Hepatocyte (in vitro differentiated cells): ENCODE results near the gene RECQL.

ENCODE experiments used
- EZH2 ChIP-seq: fragments of 200-600 bp; sonication (generic); IDR thresholded peaks from 2 replicates; pipeline ENCODE4 v1.6.1; 2016; ENCODE audit warnings: antibody characterized with exemption, mild to moderate bottlenecking, borderline replicate concordance
- TF ChIP-seq, protein P1 (sequence below): fragments of 200-600 bp; sonication (generic); IDR thresholded peaks from 2 replicates; pipeline ENCODE4 v1.5.1; 2016; ENCODE audit warnings: antibody characterized with exemption, mild to moderate bottlenecking; ENCODE audit not compliant: poor library complexity

DNA sequence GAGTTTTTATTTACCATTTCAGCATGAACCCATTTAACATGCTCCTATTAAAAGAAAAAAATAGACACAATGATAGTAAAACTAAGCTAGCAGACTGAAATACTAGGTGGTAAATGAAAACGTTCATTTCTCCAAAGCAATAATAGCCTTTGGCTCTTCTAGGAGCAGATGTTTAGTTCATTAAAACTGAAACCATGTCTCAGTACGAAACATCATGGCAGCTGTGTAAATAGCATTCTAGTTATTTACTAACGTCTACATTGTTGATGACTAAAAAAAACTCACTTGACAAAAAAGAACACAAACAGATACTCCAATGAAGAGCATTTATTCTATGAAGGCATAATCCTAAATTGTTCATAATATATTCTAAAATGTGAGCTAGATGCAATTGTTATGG, 17.9 kb downstream of the RECQL start:
- TF ChIP-seq, protein P1, sequence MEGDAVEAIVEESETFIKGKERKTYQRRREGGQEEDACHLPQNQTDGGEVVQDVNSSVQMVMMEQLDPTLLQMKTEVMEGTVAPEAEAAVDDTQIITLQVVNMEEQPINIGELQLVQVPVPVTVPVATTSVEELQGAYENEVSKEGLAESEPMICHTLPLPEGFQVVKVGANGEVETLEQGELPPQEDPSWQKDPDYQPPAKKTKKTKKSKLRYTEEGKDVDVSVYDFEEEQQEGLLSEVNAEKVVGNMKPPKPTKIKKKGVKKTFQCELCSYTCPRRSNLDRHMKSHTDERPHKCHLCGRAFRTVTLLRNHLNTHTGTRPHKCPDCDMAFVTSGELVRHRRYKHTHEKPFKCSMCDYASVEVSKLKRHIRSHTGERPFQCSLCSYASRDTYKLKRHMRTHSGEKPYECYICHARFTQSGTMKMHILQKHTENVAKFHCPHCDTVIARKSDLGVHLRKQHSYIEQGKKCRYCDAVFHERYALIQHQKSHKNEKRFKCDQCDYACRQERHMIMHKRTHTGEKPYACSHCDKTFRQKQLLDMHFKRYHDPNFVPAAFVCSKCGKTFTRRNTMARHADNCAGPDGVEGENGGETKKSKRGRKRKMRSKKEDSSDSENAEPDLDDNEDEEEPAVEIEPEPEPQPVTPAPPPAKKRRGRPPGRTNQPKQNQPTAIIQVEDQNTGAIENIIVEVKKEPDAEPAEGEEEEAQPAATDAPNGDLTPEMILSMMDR: no peak
- no peak for TF ChIP-seq EZH2
